ENCODE data around the gene ATP8A1. TPM values are rescaled to one million over a fixed set of nuclear protein-coding genes. Genes with fewer than 3 reads are reported as not detected.

The ATP8A1 gene
- total and polyA plus RNA-seq, 2 of the 8 experiments (the other 6 are each of a cell fraction or from before 2014, with no cell fraction given), result 3.7 to 14.9 TPM

- no peak overlapping the region for H3K56ac ChIP-seq (replicated peaks; ENCODE audit: insufficient read length, low read depth, low read length)
- H3K9me3 ChIP-seq (ENCODE audit: insufficient read depth in 2 of 2, low read depth in 1 of 2, low read length in 1 of 2), result no peaks in the 10 kb centered on the region
- no peak overlapping the region for H4K8ac ChIP-seq (ENCODE audit: extremely low read depth, insufficient read depth, low read length)
- H3K18ac ChIP-seq (ENCODE audit: extremely low read depth, low read length), result no peak overlapping the region
- H2AFZ ChIP-seq (ENCODE audit: low read length), result no peak overlapping the region
- H2BK120ac ChIP-seq (replicated peaks; ENCODE audit: low read depth, low read length), result no peak overlapping the region
- no peak overlapping the region for H2BK20ac ChIP-seq (ENCODE audit: low read length)
- H3K27ac ChIP-seq (ENCODE audit: low read depth, low read length), result no peak overlapping the region
- no peak overlapping the region for H2AK5ac ChIP-seq (ENCODE audit: low read depth, low read length)
- no peaks in the 10 kb centered on the region for H3K27me3 ChIP-seq (replicated peaks in 1 of 4; ENCODE audit: control insufficient read depth in 3 of 4, extremely low read depth in 1 of 4, insufficient read depth in 3 of 4, low read length in 3 of 4)
- H3K79me2 ChIP-seq (ENCODE audit: control insufficient read depth in 1 of 2, insufficient read depth in 2 of 2, low read length in 2 of 2), result no peaks in the 10 kb centered on the region
- H3K23me2 ChIP-seq (ENCODE audit: low read depth, low read length), result no peaks in the 10 kb centered on the region
- TF ChIP-seq POU5F1 (IDR thresholded peaks at IDR 0.05; ENCODE audit: low read depth, low read length) (no peak), BACH1 (IDR thresholded peaks at IDR 0.05; ENCODE audit: low read length) (no peak), NANOG (IDR thresholded peaks at IDR 0.05; ENCODE audit: insufficient read depth, low read depth, low read length, poor library complexity, severe bottlenecking) (no peak), POLR2AphosphoS5 (IDR thresholded peaks at IDR 0.05; ENCODE audit: low read depth, low read length) (no peak), RNF2 (IDR thresholded peaks at IDR 0.05; ENCODE audit: borderline replicate concordance, low read depth, low read length, missing control alignments, poor library complexity, severe bottlenecking) (no peak), TCF12 (IDR thresholded peaks at IDR 0.05; ENCODE audit: low read depth, low read length) (no peak), FOSL1 (IDR thresholded peaks at IDR 0.05; ENCODE audit: insufficient read depth, low read depth, low read length) (no peak), POLR2A (IDR thresholded peaks at IDR 0.05; ENCODE audit: control extremely low read depth in 1 of 2, low read depth in 2 of 2, low read length in 2 of 2) (no peak), CHD1 (IDR thresholded peaks at IDR 0.05; ENCODE audit: low read depth, low read length) (no peak), SP4 (IDR thresholded peaks at IDR 0.05; ENCODE audit: low read length) (no peak), JUN (IDR thresholded peaks at IDR 0.05; ENCODE audit: low read depth, low read length) (no peak), CREB1 (IDR thresholded peaks at IDR 0.05) (no peak), KDM1A (IDR thresholded peaks at IDR 0.05; ENCODE audit: borderline replicate concordance, low read length) (no peak), E2F6 (IDR thresholded peaks at IDR 0.05) (no peak), MAFK (IDR thresholded peaks at IDR 0.05; ENCODE audit: low read depth, low read length) (no peak), EGR1 (IDR thresholded peaks at IDR 0.05; ENCODE audit: borderline replicate concordance, low read depth, low read length) (no peak)
- no peak overlapping the region for H2BK12ac ChIP-seq (ENCODE audit: low read depth, low read length)
- 88% methylated on average over 3 of the region's 3 CpGs; no CpG with 5 or more reads in 1 of the 2 experiments for WGBS, 2 experiments (ENCODE audit: extremely low coverage in 1 of 2, insufficient coverage in 1 of 2, insufficient read length in 1 of 2, insufficient replicate concordance in 2 of 2, low coverage in 1 of 2, low lambda C conversion rate in 2 of 2, missing lambda C conversion rate in 1 of 2)
- H3K4me2 ChIP-seq (ENCODE audit: insufficient read depth in 1 of 2, low read depth in 2 of 2, low read length in 2 of 2), result no peak overlapping the region
- H3K4me1 ChIP-seq (replicated peaks in 1 of 4; ENCODE audit: control insufficient read depth in 3 of 4, insufficient read depth in 4 of 4, low read length in 3 of 4), result peaks cover 0 to 2% (median 0%) of the 10 kb centered on the region in 4 experiments; a peak in 1 of 7 replicates
- H3K4me3 ChIP-seq (ENCODE audit: extremely low read depth in 1 of 4, insufficient read depth in 2 of 4, low read depth in 3 of 4, low read length in 4 of 4), result no peak overlapping the region
- H2BK15ac ChIP-seq (ENCODE audit: low read length), result no peak overlapping the region
- no peak overlapping the region for H3K14ac ChIP-seq (ENCODE audit: insufficient read length)
- H2BK5ac ChIP-seq (ENCODE audit: low read depth, low read length), result no peak overlapping the region
- CTCF ChIA-PET (ENCODE audit: partially characterized antibody), result no interaction called here
- FAIRE-seq (no peak), DNase-seq (ENCODE audit: low read depth in 1 of 2, low spot score in 2 of 2) (no peak)
- no peak overlapping the region for H3K9ac ChIP-seq (replicated peaks in 1 of 4; ENCODE audit: extremely low read depth in 1 of 4, low read depth in 3 of 4, low read length in 3 of 4)
- H3K4ac ChIP-seq (replicated peaks; ENCODE audit: insufficient read length, low read depth, low read length), result no peak overlapping the region
- H4K91ac ChIP-seq (replicated peaks; ENCODE audit: insufficient read length, low read length), result no peak overlapping the region
- POLR2A ChIA-PET (ENCODE audit: partially characterized antibody), result no interaction called here
- no peak overlapping the region for H4K5ac ChIP-seq (ENCODE audit: insufficient read length, low read depth, low read length)
- H4K20me1 ChIP-seq (replicated peaks in 1 of 2; ENCODE audit: control insufficient read depth in 1 of 2, insufficient read depth in 2 of 2, low read length in 2 of 2), result no peaks in the 10 kb centered on the region
- H3K23ac ChIP-seq (ENCODE audit: insufficient read length), result no peak overlapping the region
- no peaks in the 10 kb centered on the region for H3K79me1 ChIP-seq (ENCODE audit: low read depth, low read length)
- H3K36me3 ChIP-seq (ENCODE audit: control insufficient read depth in 2 of 4, insufficient read depth in 4 of 4, low read length in 3 of 4), result no peaks in the 10 kb centered on the region
Measured at GRCh38 chr4:42624551-42624950, 32.4 kb downstream of the ATP8A1 start.
